Kidney epithelial cell (primary cell): ENCODE data around the gene KCP. TPM values are rescaled to one million over a fixed set of nuclear protein-coding genes. Genes with fewer than 3 reads are reported as not detected.
A peak's percentile ranks its signal among the peaks of the same experiment; 100 is the strongest.

Experiments
- DNase-seq: peaks from one replicate; pipeline ENCODE4 v3.0.0-alpha.2; 2010; ENCODE audit warnings: low read depth
- H3K27me3 ChIP-seq: 2 replicates; pipeline ENCODE4 v1.6.0; 2011; ENCODE audit warnings: low read length; ENCODE audit not compliant: control insufficient read depth, insufficient read depth
- H3K36me3 ChIP-seq: 2 replicates; pipeline ENCODE4 v1.5.1; 2011; ENCODE audit warnings: low read length; ENCODE audit not compliant: control insufficient read depth, insufficient read depth
- H3K4me3 ChIP-seq: 2 replicates; pipeline ENCODE4 v1.5.1; 2011; ENCODE audit warnings: low read depth, mild to moderate bottlenecking, control low read depth, low read length
- total RNA-seq: library from RNA; depleted of rRNA; stranded (reverse); fragments of >200 nt; gene quantifications from 2 replicates; pipeline ENCODE4 v1.2.3, GENCODE V29; 2015
- TF ChIP-seq, protein P1 (sequence below): IDR thresholded peaks from 2 replicates; pipeline ENCODE4 v1.5.1; 2011; ENCODE audit warnings: mild to moderate bottlenecking, moderate library complexity, low read length, control low read depth, inconsistent platforms; ENCODE audit not compliant: insufficient read depth, poor library complexity, severe bottlenecking

KCP gene
- total RNA-seq, 1 donor from 2014 or later: 1.3 TPM

DNA sequence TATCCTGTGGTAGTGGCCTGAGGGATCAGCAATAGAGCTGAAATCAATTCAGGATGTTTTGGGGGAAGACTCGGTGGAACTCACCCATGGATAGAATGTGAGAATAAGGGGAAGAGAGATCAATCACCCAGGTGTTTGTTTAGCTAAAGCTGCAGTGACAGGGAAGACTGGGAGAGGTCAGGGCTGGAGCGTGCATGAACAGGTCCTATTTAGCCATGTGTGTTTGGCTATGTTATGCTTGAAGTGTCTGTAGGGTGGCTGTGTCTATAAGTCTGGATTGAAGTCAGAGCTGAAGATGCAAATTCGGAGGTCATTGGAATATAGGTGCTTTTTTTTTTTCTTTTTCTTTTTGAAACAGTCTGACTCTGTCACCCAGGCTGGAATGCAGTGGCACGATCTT, 43.3 kb downstream of the KCP start:
- H3K27me3 ChIP-seq: peaks cover 9% of the 10 kb centered on the region
- TF ChIP-seq, protein P1, sequence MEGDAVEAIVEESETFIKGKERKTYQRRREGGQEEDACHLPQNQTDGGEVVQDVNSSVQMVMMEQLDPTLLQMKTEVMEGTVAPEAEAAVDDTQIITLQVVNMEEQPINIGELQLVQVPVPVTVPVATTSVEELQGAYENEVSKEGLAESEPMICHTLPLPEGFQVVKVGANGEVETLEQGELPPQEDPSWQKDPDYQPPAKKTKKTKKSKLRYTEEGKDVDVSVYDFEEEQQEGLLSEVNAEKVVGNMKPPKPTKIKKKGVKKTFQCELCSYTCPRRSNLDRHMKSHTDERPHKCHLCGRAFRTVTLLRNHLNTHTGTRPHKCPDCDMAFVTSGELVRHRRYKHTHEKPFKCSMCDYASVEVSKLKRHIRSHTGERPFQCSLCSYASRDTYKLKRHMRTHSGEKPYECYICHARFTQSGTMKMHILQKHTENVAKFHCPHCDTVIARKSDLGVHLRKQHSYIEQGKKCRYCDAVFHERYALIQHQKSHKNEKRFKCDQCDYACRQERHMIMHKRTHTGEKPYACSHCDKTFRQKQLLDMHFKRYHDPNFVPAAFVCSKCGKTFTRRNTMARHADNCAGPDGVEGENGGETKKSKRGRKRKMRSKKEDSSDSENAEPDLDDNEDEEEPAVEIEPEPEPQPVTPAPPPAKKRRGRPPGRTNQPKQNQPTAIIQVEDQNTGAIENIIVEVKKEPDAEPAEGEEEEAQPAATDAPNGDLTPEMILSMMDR: no peak
- no peak for DNase-seq
- no peak overlapping the region for H3K4me3 ChIP-seq
- H3K36me3 ChIP-seq: no peaks in the 10 kb centered on the region

DNA sequence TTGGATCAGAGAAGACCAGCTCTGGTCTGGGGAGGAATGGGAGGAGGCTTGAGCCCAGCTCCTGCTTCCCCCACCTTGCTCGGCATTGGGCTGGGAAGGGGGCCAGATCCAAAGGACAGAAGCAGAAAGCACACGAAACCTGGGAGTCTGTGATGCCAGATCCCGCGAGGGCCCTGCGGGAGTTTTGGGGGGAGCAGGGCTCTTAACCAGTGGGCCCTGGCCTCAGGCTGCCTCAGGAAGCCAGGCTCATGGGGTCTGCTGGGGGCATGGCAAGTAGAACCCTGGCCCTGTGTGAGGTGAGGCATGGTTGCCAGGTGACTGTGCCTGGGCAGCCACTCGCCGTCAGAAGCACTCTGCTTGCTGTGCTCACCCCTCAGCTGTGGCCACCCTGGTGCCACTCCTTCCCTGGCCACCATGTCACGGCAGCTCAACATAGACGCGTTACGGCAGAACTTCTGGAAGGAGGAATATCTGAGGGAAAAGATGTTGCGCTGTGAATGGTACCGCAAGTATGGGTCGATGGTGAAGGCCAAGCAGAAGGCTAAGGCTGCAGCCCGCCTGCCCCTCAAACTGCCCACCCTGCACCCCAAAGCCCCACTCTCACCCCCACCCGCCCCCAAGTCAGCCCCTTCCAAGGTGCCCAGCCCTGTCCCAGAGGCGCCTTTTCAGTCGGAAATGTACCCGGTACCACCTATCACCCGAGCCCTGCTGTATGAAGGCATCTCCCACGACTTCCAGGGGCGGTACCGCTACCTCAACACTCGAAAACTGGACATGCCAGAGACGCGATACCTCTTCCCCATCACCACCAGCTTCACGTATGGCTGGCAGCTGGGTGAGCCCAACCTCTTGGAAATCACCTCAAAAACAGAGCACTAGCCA, 44.3 kb downstream of the KCP start:
- Histone ChIP-seq H3K4me3 (no peak overlapping the region), H3K27me3 (peaks cover 9% of the 10 kb centered on the region), H3K36me3 (no peaks in the 10 kb centered on the region)
- no peak for DNase-seq
- TF ChIP-seq, protein P1: no peak

DNA sequence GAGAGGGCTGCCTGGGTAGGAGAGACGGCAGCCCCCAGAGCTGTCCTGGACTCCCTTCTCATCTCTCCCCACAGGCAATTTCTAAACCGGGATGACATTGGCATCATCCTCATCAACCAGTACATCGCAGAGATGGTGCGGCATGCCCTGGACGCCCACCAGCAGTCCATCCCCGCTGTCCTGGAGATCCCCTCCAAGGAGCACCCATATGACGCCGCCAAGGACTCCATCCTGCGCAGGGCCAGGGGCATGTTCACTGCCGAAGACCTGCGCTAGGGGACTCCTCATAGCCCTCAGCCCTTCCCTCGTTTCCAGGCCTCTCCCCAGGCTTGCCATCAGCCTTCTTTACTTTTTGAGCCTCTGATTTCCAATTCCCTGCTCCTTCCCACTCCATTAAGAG, 45.2 kb downstream of the KCP start:
- DNase-seq: no peak
- TF ChIP-seq, protein P1: no peak
- Histone ChIP-seq H3K27me3 (peaks cover 9% of the 10 kb centered on the region), H3K4me3 (no peak overlapping the region), H3K36me3 (no peaks in the 10 kb centered on the region)

DNA sequence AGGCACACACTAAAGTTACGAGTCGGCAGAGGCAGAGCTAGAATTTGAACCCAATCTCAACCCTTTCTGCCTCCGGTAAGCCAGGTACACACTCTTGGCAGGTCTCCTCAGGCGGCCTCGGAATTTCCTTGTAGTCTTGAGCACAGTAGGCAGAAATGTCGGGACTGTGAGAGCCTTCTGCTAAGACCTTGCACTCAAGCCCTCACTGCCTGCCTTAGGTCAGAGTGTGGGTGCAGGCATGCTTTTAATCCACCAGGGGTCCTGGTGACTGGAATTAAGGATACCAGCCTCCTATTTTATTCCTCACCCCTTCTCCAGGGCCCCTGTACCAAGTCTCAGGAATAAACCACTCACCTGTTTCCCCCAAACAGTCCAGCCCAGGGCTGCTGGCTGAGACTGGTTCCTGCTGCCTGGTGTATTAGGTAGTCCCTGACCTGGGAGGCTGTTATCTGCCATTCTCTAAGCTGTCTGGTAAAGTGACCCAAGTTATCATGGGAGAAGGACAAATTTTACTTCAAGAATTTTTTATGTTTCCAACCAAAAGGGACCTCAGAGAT, 47.0 kb downstream of the KCP start:
- H3K36me3 ChIP-seq: no peaks in the 10 kb centered on the region
- peak overlapping the region; percentile 82 for H3K4me3 ChIP-seq
- no peaks in the 10 kb centered on the region for H3K27me3 ChIP-seq
- TF ChIP-seq, protein P1: peak; percentile 72
- DNase-seq: no peak

DNA sequence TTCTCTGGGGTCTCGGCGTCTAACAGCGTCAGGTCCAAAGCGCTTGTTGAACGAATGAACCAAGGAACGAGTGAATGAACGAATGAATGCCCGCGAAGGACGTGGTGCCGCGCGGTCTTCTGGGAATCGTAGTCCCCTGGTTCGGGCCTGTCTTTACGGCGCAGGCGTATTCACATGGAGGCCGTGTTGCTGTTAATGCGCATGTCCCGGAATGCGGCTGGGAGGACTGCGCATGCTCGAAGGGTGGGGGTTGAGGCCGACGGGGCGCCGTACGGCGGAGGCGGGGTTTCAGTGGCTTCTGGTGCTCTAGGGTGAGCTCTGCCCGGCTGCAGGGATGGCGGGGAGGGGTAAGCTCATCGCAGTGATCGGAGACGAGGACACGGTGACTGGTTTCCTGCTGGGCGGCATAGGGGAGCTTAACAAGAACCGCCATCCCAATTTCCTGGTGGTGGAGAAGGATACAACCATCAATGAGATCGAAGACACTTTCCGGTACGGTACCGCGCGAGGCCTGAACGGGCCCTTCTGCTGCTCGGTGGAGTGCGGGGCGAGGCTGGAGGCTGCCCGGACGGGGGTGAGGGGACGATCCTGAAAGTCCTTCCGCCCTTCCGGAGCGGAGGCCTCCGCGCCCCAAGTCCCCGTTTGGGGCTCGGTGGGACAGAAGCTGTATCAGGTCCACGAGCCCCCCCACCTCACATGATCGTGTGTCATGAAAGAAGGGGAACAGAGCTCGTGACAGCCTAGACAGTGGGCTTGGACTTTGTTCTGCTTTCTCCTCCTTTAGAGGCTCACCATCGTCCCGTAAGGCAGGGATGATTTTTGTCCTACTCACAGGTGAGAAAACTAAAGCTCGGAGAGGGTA, 47.7 kb downstream of the KCP start, which contains the start of gene ATP6V1F:
Gene ATP6V1F (plus strand): TSS at position 286 of the 862 bp plus-strand sequence. CDS start 49 bp downstream, at position 335.
- peak within 1 kb of the TSS; percentile 82 for H3K4me3 ChIP-seq
- no peaks in the 10 kb centered on the region for H3K27me3 ChIP-seq
- TF ChIP-seq, protein P1: no peak
- H3K36me3 ChIP-seq: no peaks in the 10 kb centered on the region
- peak; percentile 84 for DNase-seq
